GM13977 (cell line): ENCODE measurements around the gene CTSH.

ENCODE experiments used
- DNase-seq: peaks from one replicate; pipeline ENCODE4 v3.0.0; 2012; ENCODE audit warnings: low spot score
- in situ Hi-C: fragments of 300-500 bp; cut with MboI; formaldehyde crosslinking; loops from one replicate; pipeline ENCODE4 v1.12.0; 2022; ENCODE audit warnings: low sequenced_read_pairs, low pct_unique_long_range_greater_than_20kb, mixed read lengths, inconsistent platforms; ENCODE audit not compliant: unreplicated experiment
- TF ChIP-seq, protein P1 (sequence below): IDR thresholded peaks from 2 replicates; pipeline ENCODE4 v1.5.1; 2012; ENCODE audit warnings: mild to moderate bottlenecking, control low read depth; ENCODE audit not compliant: insufficient read depth; ENCODE audit errors: extremely low read depth, missing control alignments

CTSH gene

DNA sequence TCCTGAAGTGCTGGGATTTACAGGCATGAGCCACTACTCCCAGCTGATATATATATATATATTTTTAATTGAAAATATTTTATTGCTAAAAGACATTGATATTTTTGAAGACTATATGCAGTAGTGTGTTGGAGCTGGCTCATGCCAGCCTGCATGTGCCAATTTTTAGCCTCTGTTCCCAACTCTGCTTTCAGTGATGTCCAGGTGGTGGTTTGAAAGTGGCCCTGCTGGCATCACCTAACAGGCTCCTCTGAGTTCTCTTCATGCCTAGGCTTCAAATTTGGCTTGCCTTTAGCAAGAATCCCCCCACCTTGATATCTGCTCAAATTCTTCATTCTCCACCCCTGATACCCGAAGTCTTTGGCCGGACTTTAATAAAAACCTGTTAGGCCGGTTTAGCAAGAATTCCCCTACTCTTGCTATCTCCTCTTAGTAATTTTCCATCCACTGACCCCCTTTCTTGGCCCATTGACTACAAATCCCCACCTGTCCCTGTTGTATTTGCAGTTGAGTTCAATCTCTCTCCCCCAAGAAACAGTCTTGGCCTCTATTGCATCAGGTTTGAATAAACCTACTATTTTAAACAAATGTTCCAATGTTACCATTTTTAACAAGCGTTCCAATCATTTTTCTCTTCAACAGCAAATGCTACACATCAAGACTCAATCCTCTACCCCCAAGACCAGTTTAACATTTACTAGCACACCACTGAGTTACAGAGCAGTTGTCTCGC, 23.9 kb upstream of the CTSH start:
- in situ Hi-C loops: no loop called here
- TF ChIP-seq, protein P1, sequence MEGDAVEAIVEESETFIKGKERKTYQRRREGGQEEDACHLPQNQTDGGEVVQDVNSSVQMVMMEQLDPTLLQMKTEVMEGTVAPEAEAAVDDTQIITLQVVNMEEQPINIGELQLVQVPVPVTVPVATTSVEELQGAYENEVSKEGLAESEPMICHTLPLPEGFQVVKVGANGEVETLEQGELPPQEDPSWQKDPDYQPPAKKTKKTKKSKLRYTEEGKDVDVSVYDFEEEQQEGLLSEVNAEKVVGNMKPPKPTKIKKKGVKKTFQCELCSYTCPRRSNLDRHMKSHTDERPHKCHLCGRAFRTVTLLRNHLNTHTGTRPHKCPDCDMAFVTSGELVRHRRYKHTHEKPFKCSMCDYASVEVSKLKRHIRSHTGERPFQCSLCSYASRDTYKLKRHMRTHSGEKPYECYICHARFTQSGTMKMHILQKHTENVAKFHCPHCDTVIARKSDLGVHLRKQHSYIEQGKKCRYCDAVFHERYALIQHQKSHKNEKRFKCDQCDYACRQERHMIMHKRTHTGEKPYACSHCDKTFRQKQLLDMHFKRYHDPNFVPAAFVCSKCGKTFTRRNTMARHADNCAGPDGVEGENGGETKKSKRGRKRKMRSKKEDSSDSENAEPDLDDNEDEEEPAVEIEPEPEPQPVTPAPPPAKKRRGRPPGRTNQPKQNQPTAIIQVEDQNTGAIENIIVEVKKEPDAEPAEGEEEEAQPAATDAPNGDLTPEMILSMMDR: no peak
- DNase-seq: no peak

DNA sequence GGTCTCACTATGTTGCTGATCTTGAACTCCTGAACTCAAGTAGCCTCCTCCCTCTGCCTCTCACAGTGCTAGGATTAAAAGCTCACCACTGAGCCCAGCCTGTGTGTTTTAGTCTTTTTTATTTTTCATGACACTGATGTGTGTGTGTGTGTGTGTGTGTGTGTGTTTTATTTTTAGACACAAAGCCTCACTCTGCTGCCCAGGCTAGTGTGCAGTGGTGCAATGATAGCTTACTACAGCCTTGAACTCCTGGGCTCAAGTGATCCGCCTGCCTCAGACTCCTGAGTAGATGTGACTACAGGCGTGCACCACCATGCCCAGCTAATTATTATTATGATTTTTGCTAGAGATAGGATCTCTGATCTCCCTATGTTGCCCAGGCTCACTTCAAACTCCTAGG, 23.3 kb upstream of the CTSH start:
- TF ChIP-seq, protein P1: no peak
- no peak for DNase-seq
- in situ Hi-C loops: no loop called here

DNA sequence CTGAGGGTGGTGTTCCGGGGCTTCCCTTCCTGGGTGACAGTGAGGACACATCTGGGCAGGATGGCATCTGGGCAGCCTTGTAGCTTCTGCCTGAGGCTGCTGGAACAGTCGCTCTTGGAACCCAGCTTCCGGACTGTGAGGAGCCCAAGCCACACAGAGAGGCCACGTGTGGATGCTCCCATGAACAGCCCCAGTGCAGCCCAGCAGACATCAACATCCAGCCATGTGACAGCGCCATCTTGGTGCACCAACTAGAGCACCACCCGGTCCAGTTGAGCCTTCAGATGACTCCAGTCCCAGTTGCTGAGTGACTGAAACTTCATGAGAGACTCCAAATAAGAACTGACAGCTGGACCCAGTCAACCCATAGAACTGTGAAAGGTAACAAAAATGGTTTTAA, 15.5 kb upstream of the CTSH start:
- in situ Hi-C loops: no loop called here
- TF ChIP-seq, protein P1: no peak
- no peak for DNase-seq

DNA sequence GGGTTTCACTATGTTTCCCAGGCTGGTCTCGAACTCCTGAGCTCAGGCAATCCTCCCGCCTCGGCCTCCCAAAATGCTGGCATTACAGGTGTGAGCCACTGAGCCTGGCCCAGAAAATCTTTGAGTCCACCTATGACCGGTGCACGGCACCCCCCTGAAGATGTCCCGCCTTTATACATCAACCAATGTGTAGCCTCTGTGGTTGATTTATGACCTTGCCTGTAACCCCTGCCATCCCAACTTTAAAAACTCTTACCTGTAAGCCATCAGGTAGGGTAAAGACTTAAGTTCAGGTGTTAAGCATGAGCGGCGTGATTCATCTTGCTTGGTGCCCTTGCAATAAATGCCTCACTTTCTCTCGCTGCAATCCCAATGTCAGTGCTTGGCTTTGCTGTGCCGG, 14.5 kb upstream of the CTSH start:
- in situ Hi-C loops: no loop called here
- TF ChIP-seq, protein P1: no peak
- no peak for DNase-seq

DNA sequence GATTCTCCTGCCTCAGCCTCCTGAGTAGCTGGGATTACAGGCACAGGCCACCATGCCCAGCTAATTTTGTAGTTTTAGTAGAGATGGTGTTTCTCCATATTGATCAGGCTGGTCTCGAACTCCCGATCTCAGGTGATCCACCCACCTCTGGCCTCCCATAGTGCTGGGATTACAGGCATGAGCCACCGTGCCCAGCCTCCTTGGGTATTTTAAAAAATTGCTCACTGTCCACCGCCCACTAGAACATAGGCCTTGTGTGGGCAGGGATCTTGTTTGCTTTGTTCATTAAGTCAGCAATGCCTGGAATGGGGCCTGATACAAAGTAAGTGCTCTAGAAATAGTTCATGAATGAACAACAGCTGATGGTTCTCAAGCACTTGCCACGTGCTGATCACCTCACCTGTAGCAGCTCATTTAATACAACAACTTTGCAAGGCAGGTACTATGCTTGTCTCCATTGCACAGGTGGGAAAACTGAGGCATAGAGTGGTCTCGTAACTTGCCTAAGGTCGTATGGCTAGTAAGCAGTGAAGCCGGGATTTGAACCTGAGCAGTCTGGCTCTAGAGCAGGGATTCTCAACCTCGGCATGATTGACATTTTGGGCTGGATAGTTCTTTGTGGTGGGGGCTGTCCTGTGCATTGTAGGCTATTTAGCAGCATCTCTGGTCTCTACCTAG, 12.7 kb upstream of the CTSH start:
- TF ChIP-seq, protein P1: no peak
- in situ Hi-C loops: no loop called here
- DNase-seq: no peak

DNA sequence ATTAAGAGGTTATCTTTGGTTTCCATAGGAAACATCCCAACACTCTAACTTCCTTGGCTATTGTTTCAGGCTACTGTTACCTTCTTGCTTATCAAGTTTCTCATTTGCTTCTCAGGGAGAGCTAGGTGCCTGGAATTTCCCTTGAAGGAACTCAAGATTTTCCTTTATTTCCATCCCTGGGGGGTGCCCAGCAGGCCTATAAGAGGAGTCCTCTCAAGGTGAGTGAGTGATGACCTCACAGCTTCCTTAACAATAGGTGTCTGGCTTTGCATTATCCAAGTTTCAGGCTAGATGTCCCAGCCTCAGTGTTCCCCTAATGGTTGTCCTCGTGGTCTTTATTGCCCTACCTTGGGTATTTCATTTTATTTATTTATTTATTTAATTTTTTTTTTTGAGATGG, 12.1 kb upstream of the CTSH start:
- in situ Hi-C loops: no loop called here
- TF ChIP-seq, protein P1: no peak
- DNase-seq: no peak
